Adipocyte (in vitro differentiated cells): ENCODE results near the gene CCDC81.
"Not testable (repeated sequence)": the region's sequence is repeated elsewhere in the genome, so short reads cannot be mapped to it uniquely, and the experiment has no call there.

ENCODE experiments used
- DNase-seq: peaks from one replicate; pipeline ENCODE4 v3.0.0-alpha.2; 2015; ENCODE audit warnings: low read depth
- H3K27me3 ChIP-seq: replicated peaks from 2 replicates; pipeline ENCODE4 v1.7.0; 2013; ENCODE audit warnings: mild to moderate bottlenecking, low read length, moderate library complexity; ENCODE audit not compliant: control insufficient read depth, insufficient read depth
- H3K36me3 ChIP-seq: 2 replicates; pipeline ENCODE4 v1.7.0; 2013; ENCODE audit warnings: low read length, mild to moderate bottlenecking, moderate library complexity; ENCODE audit not compliant: control insufficient read depth, insufficient read depth, severe bottlenecking
- H3K4me1 ChIP-seq: 2 replicates; pipeline ENCODE4 v1.7.0; 2013; ENCODE audit warnings: mild to moderate bottlenecking, low read length, moderate library complexity; ENCODE audit not compliant: control insufficient read depth, insufficient read depth
- H3K4me3 ChIP-seq: 2 replicates; pipeline ENCODE4 v1.7.0; 2013; ENCODE audit warnings: mild to moderate bottlenecking, low read length, moderate library complexity
- H3K9ac ChIP-seq: 2 replicates; pipeline ENCODE4 v1.7.0; 2013; ENCODE audit warnings: mild to moderate bottlenecking, low read length, moderate library complexity
- H3K9me3 ChIP-seq: 2 replicates; pipeline ENCODE4 v1.7.0; 2013; ENCODE audit warnings: mild to moderate bottlenecking, low read length, moderate library complexity; ENCODE audit not compliant: control insufficient read depth

The CCDC81 gene

GRCh38 chr11:86374586-86374985 lies at the start of gene CCDC81:
TSS of gene CCDC81 (plus strand) at chr11:86374887. CDS start at chr11:86375164, 277 bp downstream.
- peak within 1 kb of the TSS; percentile 76 for H3K4me3 ChIP-seq
- H3K9me3 ChIP-seq = peaks cover 3% of the 10 kb centered on the region
- no peaks in the 10 kb centered on the region for H3K27me3 ChIP-seq
- peak within 1 kb of the TSS; percentile 43 for H3K9ac ChIP-seq
- H3K36me3 ChIP-seq = no peaks in the 10 kb centered on the region
- DNase-seq = no peak
- H3K4me1 ChIP-seq = no peaks in the 10 kb centered on the region

GRCh38 chr11:86335131-86335767 lies 39.4 kb upstream of the CCDC81 start:
- peak; percentile 12 for DNase-seq
- peaks cover 27% of the 10 kb centered on the region for H3K36me3 ChIP-seq

GRCh38 chr11:86337227-86337626 lies 37.5 kb upstream of the CCDC81 start:
- no peak for DNase-seq
- no peak overlapping the region for H3K9ac ChIP-seq
- no peak overlapping the region for H3K4me3 ChIP-seq
- H3K9me3 ChIP-seq = no peaks in the 10 kb centered on the region
- H3K27me3 ChIP-seq = no peaks in the 10 kb centered on the region
- H3K36me3 ChIP-seq = peaks cover 27% of the 10 kb centered on the region
- no peaks in the 10 kb centered on the region for H3K4me1 ChIP-seq

More at GRCh38 chr11:86335131-86335767, 39.4 kb upstream of the CCDC81 start:
- Histone ChIP-seq H3K9me3 (no peaks in the 10 kb centered on the region), H3K9ac (no peak overlapping the region), H3K27me3 (no peaks in the 10 kb centered on the region), H3K4me1 (no peaks in the 10 kb centered on the region), H3K4me3 (no peak overlapping the region)

GRCh38 chr11:86341382-86341781 lies 33.3 kb upstream of the CCDC81 start:
- Histone ChIP-seq H3K36me3 (peaks cover 19% of the 10 kb centered on the region), H3K27me3 (no peaks in the 10 kb centered on the region), H3K9ac (no peak overlapping the region), H3K4me1 (no peaks in the 10 kb centered on the region), H3K9me3 (no peaks in the 10 kb centered on the region), H3K4me3 (no peak overlapping the region)
- no peak for DNase-seq

- H3K9me3 ChIP-seq = no peaks in the 10 kb centered on the region
- no peak for DNase-seq
- H3K36me3 ChIP-seq = peaks cover 12% of the 10 kb centered on the region
- H3K4me1 ChIP-seq = no peaks in the 10 kb centered on the region
- no peak overlapping the region for H3K9ac ChIP-seq
- no peak overlapping the region for H3K4me3 ChIP-seq
- H3K27me3 ChIP-seq = no peaks in the 10 kb centered on the region
Observed at GRCh38 chr11:86346513-86346912, 28.2 kb upstream of the CCDC81 start.

- no peak overlapping the region for H3K4me3 ChIP-seq
- H3K4me1 ChIP-seq = no peaks in the 10 kb centered on the region
- no peaks in the 10 kb centered on the region for H3K27me3 ChIP-seq
- no peak for DNase-seq
- H3K9me3 ChIP-seq = no peaks in the 10 kb centered on the region
- H3K9ac ChIP-seq = no peak overlapping the region
- H3K36me3 ChIP-seq = no peaks in the 10 kb centered on the region
Observed at GRCh38 chr11:86355256-86355655, 19.4 kb upstream of the CCDC81 start.

- H3K9me3 ChIP-seq, H3K4me1 ChIP-seq, H3K4me3 ChIP-seq, H3K9ac ChIP-seq, DNase-seq, H3K36me3 ChIP-seq, H3K27me3 ChIP-seq: not testable (repeated sequence)
Observed at GRCh38 chr11:86357412-86357811, 17.3 kb upstream of the CCDC81 start.

- Histone ChIP-seq H3K9ac (no peak overlapping the region), H3K4me1 (no peaks in the 10 kb centered on the region), H3K27me3 (no peaks in the 10 kb centered on the region), H3K9me3 (peaks cover 5% of the 10 kb centered on the region), H3K4me3 (no peak overlapping the region), H3K36me3 (no peaks in the 10 kb centered on the region)
- DNase-seq = no peak
Observed at GRCh38 chr11:86358720-86359119, 16.0 kb upstream of the CCDC81 start.

GRCh38 chr11:86360775-86361395 lies 13.8 kb upstream of the CCDC81 start:
- H3K27me3 ChIP-seq = no peaks in the 10 kb centered on the region
- DNase-seq = peak; percentile 79
- H3K9ac ChIP-seq = no peak overlapping the region
- H3K4me1 ChIP-seq = no peaks in the 10 kb centered on the region
- no peak overlapping the region for H3K4me3 ChIP-seq
- H3K36me3 ChIP-seq = no peaks in the 10 kb centered on the region
- H3K9me3 ChIP-seq = peaks cover 7% of the 10 kb centered on the region

GRCh38 chr11:86363424-86363823 lies 11.3 kb upstream of the CCDC81 start:
- H3K9me3 ChIP-seq = peaks cover 7% of the 10 kb centered on the region
- H3K4me3 ChIP-seq = no peak overlapping the region
- no peaks in the 10 kb centered on the region for H3K4me1 ChIP-seq
- DNase-seq = no peak
- no peaks in the 10 kb centered on the region for H3K36me3 ChIP-seq
- H3K27me3 ChIP-seq = no peaks in the 10 kb centered on the region
- no peak overlapping the region for H3K9ac ChIP-seq

GRCh38 chr11:86365546-86365945 lies 9.1 kb upstream of the CCDC81 start:
- Histone ChIP-seq H3K9ac (no peak overlapping the region), H3K27me3 (no peaks in the 10 kb centered on the region), H3K9me3 (peaks cover 7% of the 10 kb centered on the region), H3K4me3 (no peak overlapping the region), H3K4me1 (no peaks in the 10 kb centered on the region), H3K36me3 (no peaks in the 10 kb centered on the region)
- DNase-seq = peak; percentile 62
